ENCODE data around the gene UBA1. TPM values are rescaled to one million over a fixed set of nuclear protein-coding genes. Genes with fewer than 3 reads are reported as not detected.

The UBA1 gene
- total RNA-seq, 1 experiment from 2014 or later: 275 TPM

GRCh38 chrX:47197526-47197925 lies 3.9 kb downstream of the UBA1 start:
- RAD21 ChIA-PET (ENCODE audit: low non-redundant PET in 1 of 2, low total read pairs in 2 of 2, uncharacterized antibody in 2 of 2, unreplicated experiment in 2 of 2): no interaction called here
- H3K4me1 ChIP-seq (ENCODE audit: control insufficient read depth in 1 of 2, insufficient read depth in 2 of 2, low read length in 2 of 2): peaks cover 7 to 15% of the 10 kb centered on the region in 2 experiments; a peak in 3 of 4 replicates
- H3K27ac ChIP-seq (ENCODE audit: low read depth, low read length): no peak overlapping the region
- DNase-seq (ENCODE audit: low read depth, low spot score) (no peak), ATAC-seq (no peak)
- CTCF ChIA-PET: no interaction called here
- POLR2A ChIA-PET: no interaction called here
- no peak overlapping the region for H3K4me2 ChIP-seq (ENCODE audit: low read length)
- H3K9me2 ChIP-seq (ENCODE audit: insufficient read depth): no peaks in the 10 kb centered on the region
- no peaks in the 10 kb centered on the region for H3K27me3 ChIP-seq (ENCODE audit: insufficient read depth, low read length)
- no peak overlapping the region for H3K4me3 ChIP-seq (replicated peaks in 1 of 2; ENCODE audit: low read depth in 1 of 2, low read length in 2 of 2)
- H4K20me1 ChIP-seq (ENCODE audit: insufficient read depth): no peaks in the 10 kb centered on the region
- peaks cover 74% of the 10 kb centered on the region for H3K79me2 ChIP-seq (ENCODE audit: insufficient read depth, low read length)
- TF ChIP-seq ATF3 (IDR thresholded peaks at IDR 0.05): no peak
- no peak for TF ChIP-seq ZFX (IDR thresholded peaks at IDR 0.05)
- no peak for TF ChIP-seq ZBTB33 (IDR thresholded peaks at IDR 0.05; ENCODE audit: extremely low read depth, insufficient replicate concordance, low read length)
- no peak for TF ChIP-seq CBX3 (IDR thresholded peaks at IDR 0.05; ENCODE audit: low read depth)
- no peak for TF ChIP-seq SIN3A (IDR thresholded peaks at IDR 0.05; ENCODE audit: low read depth)
- no peak for TF ChIP-seq REST (IDR thresholded peaks at IDR 0.05; ENCODE audit: low read depth)
- no peak for TF ChIP-seq EGR1 (IDR thresholded peaks at IDR 0.05; ENCODE audit: low read depth)
- TF ChIP-seq RAD21 (IDR thresholded peaks at IDR 0.05; ENCODE audit: low read depth): no peak
- no peak for TF ChIP-seq EZH2phosphoT487 (IDR thresholded peaks at IDR 0.05; ENCODE audit: borderline replicate concordance)
- no peak for TF ChIP-seq ELF1 (IDR thresholded peaks at IDR 0.05; ENCODE audit: borderline replicate concordance, low read depth)
- TF ChIP-seq CEBPB (IDR thresholded peaks at IDR 0.05; ENCODE audit: low read depth): no peak
- TF ChIP-seq CTCF (IDR thresholded peaks at IDR 0.05 in 2 of 3, conservative IDR thresholded peaks at IDR 0.05 in 1 of 3; ENCODE audit: borderline replicate concordance in 1 of 3, insufficient read depth in 1 of 3, low read depth in 2 of 3, low read length in 2 of 3): no peak
- TF ChIP-seq MAX (IDR thresholded peaks at IDR 0.05): no peak
- no peak for TF ChIP-seq JUND (IDR thresholded peaks at IDR 0.05)
- no peak for TF ChIP-seq TCF7L2 (IDR thresholded peaks at IDR 0.05; ENCODE audit: borderline replicate concordance, extremely low read depth, insufficient read depth, insufficient read length)
- no peak for TF ChIP-seq POLR2AphosphoS5 (IDR thresholded peaks at IDR 0.05; ENCODE audit: low read depth, low read length)
- TF ChIP-seq POLR2A (IDR thresholded peaks at IDR 0.05; ENCODE audit: borderline replicate concordance, extremely low read depth, insufficient read depth, insufficient read length): no peak
- H3K36me3 ChIP-seq (ENCODE audit: control insufficient read depth in 1 of 2, insufficient read depth in 2 of 2, low read length in 2 of 2): peaks cover 16 to 36% of the 10 kb centered on the region in 2 experiments; a peak in 3 of 4 replicates
- no peak overlapping the region for H2AFZ ChIP-seq (ENCODE audit: low read depth, low read length, poor library complexity, severe bottlenecking)
- intact Hi-C loops (cut with micrococcal nuclease): loop anchor here (10.0 kb wide), 1 partner anchor 557 kb away; no protein-coding TSS in a partner anchor
- BruUV-seq (replicated peaks): no TSS peak
- no peak overlapping the region for H3K9ac ChIP-seq (ENCODE audit: low read length)
- H3K9me3 ChIP-seq (ENCODE audit: control insufficient read depth in 1 of 2, insufficient read depth in 1 of 2, low read depth in 1 of 2, low read length in 2 of 2): no peaks in the 10 kb centered on the region
